Spleen (tissue), 7 donors: Measurements from ENCODE around the gene SHLD1.

ENCODE experiments used
- CTCF ChIP-seq, 11 experiments: fragments of 200-600 bp in 7 of 11; fragments of 450-650 bp in 4 of 11; sonication (generic) in 4 of 11; IDR thresholded peaks in 8 of 11; conservative IDR thresholded peaks in 3 of 11; 1 replicate in 7 of 11; 2 replicates in 4 of 11; pipeline versions ENCODE4 v1.4.0 to v1.8.0; 2016 to 2021; ENCODE audit warnings: antibody characterized with exemption in 11 of 11, inconsistent platforms in 4 of 11, mild to moderate bottlenecking in 1 of 11
- POLR2A ChIP-seq, 3 donors: fragments of 450-650 bp; IDR thresholded peaks; one replicate each; pipeline ENCODE4 v1.5.1; 2017; ENCODE audit warnings: antibody characterized with exemption in 3 of 3, mild to moderate bottlenecking in 1 of 3
- POLR2AphosphoS5 ChIP-seq, 3 donors: sonication (generic); formaldehyde crosslinking; IDR thresholded peaks; one replicate each; pipeline ENCODE4 v1.5.1; 2017; ENCODE audit warnings: antibody characterized with exemption in 3 of 3
- donor health status: DM: no; HTN: no; CAD: no; lungs with moderate emphysema.
- donor health status: DM: no; HTN: no; CAD: no.
- donor health status: DM: no; HTN: no; CAD: no.

GRCh38 chr20:5742041-5742440, 8.2 kb upstream of the SHLD1 start:
- TF ChIP-seq CTCF (IDR thresholded peaks at IDR 0.05 in 8 of 11, conservative IDR thresholded peaks at IDR 0.05 in 3 of 11) (no peak), POLR2A (IDR thresholded peaks at IDR 0.05) (no peak), POLR2AphosphoS5 (IDR thresholded peaks at IDR 0.05) (no peak)
